AG10803 (cell line): ENCODE data around the gene ICE2.

Source experiments
- DNase-seq: peaks from one replicate; pipeline ENCODE4 v3.0.0; 2010; ENCODE audit warnings: low read depth
- H3K4me3 ChIP-seq: 2 replicates; pipeline ENCODE4 v1.5.1; 2011; ENCODE audit warnings: mild to moderate bottlenecking, low read length, control low read depth
- CTCF ChIP-seq: conservative IDR thresholded peaks from 2 replicates; pipeline ENCODE4 v1.5.1; 2011; ENCODE audit warnings: mild to moderate bottlenecking, low read length, control low read depth, inconsistent platforms

Gene ICE2

GRCh38 chr15:60374628-60375081, 104.3 kb downstream of the ICE2 start:
- no peak overlapping the region for H3K4me3 ChIP-seq
- TF ChIP-seq CTCF: no peak
- peak; percentile 87 for DNase-seq

- no peak for TF ChIP-seq CTCF
- no peak overlapping the region for H3K4me3 ChIP-seq
- DNase-seq: no peak
Observed at GRCh38 chr15:60374209-60374608, 104.7 kb downstream of the ICE2 start.

GRCh38 chr15:60373745-60374144, 105.2 kb downstream of the ICE2 start:
- no peak for TF ChIP-seq CTCF
- DNase-seq: no peak
- H3K4me3 ChIP-seq: no peak overlapping the region

- TF ChIP-seq CTCF: no peak
- DNase-seq: no peak
- no peak overlapping the region for H3K4me3 ChIP-seq
Observed at GRCh38 chr15:60373327-60373726, 105.6 kb downstream of the ICE2 start.

- TF ChIP-seq CTCF: no peak
- no peak overlapping the region for H3K4me3 ChIP-seq
- DNase-seq: peak; percentile 56
Observed at GRCh38 chr15:60372756-60373155, 106.2 kb downstream of the ICE2 start.

- no peak for DNase-seq
- no peak for TF ChIP-seq CTCF
Observed at GRCh38 chr15:60372227-60372626, 106.7 kb downstream of the ICE2 start.

GRCh38 chr15:60371175-60372051, 107.5 kb downstream of the ICE2 start:
- DNase-seq: peak; percentile 99
- TF ChIP-seq CTCF: no peak
- peak overlapping the region; percentile 16 for H3K4me3 ChIP-seq

More at GRCh38 chr15:60372227-60372626, 106.7 kb downstream of the ICE2 start:
- no peak overlapping the region for H3K4me3 ChIP-seq
